Epidermal melanocyte (primary cell): Measurements from ENCODE around the gene CPSF7.
"Not testable (repeated sequence)": the region's sequence is repeated elsewhere in the genome, so short reads cannot be mapped to it uniquely, and the experiment has no call there.

Experiments used
- DNase-seq: peaks from one replicate; pipeline ENCODE4 v3.0.0; 2011; ENCODE audit warnings: low spot score; ENCODE audit not compliant: insufficient read length

The CPSF7 gene

DNA sequence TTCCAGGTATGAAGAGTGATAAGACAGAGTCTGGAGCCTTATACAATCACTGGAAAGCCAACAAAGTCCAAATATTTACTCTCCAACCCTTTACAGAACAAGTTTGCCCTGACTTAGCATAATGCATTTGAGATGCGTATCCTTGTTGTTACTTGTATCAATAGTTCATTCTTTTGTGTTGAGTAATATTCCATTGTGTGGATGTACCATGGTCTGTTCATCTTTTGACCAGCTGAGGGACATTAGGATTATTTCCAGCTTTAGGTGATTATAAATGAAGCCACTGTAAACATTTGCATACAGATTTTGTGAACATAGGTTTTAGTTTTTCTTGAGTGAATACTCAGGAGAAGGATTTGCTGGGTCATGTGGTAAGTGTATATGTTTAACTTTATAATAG is 9.8 kb upstream of the CPSF7 start:
- no peak for DNase-seq

DNA sequence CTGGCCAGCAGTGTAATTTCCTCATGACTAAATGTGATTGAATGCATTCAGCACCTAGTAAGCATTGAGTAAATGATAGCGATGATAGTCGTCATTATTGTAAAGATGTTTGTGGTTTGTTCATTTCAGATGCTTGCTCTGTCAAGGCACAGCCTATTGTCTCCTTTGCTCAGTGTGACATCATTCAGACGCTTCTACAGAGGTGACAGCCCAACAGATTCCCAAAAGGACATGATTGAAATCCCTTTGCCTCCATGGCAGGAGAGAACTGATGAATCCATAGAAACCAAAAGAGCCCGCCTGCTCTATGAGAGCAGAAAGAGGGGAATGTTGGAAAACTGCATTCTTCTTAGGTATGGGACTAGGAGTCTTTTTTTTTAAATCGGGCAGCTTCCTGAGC is 7.7 kb upstream of the CPSF7 start:
- no peak for DNase-seq

DNA sequence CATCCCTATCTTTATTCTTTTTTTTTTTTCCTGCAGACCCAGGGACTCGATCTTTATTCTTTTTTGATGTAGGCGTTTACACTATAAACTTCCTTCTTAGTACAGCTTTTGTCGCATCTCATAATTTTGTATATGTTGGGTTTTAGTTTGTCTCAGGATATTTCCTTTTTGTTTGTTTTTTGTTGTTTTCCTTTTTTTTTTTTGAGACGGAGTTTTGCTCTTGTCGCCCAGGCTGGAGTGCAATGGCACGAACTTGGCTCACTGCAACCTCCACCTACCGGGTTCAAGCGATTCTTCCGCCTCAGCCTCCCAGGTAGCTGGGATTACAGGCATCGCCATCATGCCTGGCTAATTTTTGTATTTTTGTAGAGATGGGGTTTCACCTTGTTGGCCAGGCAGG is 1.1 kb upstream of the CPSF7 start:
- DNase-seq = not testable (repeated sequence)

DNA sequence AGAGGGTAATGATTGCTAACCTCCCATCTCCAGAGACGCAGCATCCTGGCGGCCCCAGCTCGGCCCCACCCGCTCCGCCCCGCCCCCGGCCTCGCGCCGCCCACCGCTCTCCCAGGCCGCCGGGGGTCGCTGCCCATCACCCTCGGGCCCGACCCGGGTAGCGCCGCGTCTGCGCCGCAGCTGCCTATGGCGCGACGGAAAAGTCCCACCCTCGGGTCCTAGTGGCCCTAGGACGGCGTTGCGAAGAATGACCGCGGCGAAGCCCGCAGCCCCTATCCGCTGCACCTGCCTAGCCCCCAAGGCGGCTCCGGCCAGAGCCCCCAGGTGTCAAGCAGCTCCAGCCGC is 457 bp downstream of the CPSF7 start:
- DNase-seq = peak; percentile 70

DNA sequence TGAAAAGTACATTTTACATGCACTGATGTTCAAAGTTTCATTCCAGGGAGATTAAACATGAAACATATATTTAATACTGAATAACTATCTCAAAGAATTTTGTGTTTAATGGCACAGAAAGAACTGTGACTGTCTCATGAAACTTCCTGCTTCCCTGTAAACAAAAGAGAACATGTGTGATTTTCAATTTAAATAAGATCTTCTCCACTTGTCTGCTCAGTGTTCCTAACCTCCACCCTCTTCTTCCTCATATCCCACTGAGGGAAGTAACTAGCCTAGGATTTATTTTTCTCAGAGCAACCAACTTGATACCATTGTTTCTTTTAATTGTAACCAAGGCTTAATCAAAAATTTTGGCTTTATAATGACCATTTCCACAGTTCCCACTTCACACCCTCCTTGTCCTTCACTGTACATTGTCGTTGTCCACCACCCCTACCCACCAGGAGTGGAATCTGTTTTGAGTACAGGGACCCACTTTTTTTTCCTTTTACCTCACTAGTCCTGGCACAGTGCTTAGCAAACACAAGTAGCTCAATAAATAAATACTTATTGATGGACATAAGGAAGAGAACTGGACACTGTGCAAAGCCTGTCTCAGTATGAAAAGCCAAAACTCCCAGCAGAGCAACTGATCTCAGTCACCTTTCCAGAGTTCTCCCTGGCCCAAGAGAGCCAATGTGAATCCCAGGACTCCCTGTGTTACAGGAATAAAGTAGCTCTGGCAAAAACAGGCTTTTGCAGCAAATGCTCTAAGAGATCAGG is 4.2 kb downstream of the CPSF7 start:
- no peak for DNase-seq

DNA sequence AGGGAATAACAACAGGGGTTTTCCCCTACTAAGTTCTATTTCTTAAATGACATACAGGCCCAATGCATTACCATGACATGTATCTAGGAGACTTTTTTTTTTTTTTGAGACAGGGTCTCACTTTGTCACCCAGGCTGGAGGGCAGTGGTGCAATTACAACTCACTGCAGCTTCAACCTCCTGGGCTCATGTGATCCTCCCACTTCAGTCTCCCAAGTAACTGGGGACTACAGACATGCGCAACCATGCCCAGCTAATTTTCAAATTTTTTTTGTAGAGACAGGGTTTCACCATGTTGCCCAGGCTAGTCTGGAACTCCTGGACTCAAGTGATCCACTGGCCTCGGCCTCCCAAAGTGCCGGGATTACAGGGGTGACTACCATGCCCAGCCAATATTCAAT is 7.5 kb downstream of the CPSF7 start:
- DNase-seq = no peak

DNA sequence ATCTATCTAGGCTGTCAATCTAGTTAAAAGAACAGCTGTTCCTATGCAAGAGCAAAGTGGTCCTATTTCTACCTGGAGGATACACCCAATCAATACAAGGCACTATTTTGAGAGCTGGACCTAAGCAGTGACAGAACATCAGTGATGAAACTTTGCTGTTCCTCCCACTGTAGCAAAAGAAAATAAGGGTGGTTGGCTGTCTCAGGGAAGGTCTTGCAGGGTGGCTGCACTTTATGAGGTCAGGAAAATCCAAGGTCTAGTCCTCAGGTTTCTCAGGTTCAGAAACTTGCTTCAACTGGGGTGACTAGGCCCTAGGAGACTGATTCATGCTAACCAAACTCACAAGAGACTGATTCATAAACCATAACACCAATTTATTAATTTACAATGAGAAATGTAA is 11.6 kb downstream of the CPSF7 start:
- DNase-seq = no peak

DNA sequence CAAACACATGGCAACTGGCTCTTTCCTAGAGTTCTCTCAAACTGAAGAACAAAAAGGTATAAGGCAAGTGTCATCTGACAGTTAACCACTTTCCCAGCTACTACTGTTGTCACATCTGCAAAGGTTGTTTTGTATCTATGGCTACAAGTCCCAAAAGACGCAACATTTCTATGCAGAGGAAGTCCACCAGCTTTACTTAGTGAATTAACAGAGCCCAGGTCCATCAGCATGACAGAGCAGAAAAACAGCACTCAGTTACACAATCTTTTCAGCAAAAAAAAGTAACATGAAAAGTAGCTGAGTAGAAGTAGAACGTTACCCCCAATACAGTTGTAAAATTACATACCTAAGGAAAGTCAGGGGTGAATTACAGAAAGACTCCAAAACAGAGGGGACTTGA is 12.1 kb downstream of the CPSF7 start:
- no peak for DNase-seq

DNA sequence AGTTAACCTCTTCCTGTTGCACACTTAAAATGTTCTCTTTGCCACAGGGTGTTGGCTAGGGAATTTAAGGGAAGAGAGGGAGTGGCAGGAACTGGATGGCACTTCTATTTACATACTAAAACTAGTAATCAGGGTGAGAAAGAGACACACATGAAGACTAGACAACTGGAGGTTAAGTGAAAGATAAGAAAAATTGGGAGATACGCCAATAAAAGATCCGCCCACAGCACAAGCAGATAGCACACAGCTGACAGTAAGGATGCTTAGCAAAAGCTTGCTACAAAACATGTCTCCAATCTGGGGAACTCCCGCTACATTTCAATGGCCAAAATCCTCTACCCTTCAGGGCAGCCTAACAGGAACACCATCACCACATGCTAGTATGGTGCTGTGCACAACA is 12.8 kb downstream of the CPSF7 start:
- DNase-seq = no peak

DNA sequence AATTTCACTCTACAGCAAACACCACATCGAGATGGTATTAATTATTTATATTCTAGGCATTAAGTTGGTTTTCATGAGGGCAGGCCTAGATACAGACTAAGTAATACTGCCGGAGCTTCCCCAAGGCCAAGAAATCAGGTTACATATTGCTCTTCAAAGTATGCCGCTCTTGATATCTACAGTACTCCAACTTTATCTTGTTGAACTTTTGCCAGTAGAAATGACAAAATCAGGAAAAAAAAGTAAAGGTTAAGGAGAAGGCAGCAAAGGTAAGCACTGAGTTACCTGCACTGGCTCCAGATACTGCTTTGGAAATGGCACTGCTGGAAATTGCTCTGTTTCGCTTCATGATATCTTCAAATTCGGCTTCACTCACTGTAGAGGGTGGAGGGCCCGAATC is 14.4 kb downstream of the CPSF7 start:
- DNase-seq = no peak

DNA sequence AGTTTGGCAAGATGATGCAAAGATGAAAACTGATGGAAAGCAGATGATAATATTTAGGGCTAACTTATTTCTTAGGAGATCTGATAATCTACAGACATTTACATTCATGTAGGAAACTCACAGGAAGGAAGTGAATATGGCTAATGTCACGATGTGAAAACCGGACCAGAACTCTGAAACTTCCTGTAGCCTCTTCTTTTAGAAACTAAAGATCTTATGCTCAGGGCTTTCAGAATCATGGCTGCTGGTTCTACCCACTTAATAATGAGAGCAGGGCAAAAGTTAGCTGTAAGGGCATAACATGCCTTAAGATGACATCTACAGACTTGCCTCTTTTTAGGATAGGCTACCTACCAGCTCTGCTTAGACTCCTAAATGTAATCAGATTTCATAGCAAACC is 15.2 kb downstream of the CPSF7 start:
- no peak for DNase-seq

DNA sequence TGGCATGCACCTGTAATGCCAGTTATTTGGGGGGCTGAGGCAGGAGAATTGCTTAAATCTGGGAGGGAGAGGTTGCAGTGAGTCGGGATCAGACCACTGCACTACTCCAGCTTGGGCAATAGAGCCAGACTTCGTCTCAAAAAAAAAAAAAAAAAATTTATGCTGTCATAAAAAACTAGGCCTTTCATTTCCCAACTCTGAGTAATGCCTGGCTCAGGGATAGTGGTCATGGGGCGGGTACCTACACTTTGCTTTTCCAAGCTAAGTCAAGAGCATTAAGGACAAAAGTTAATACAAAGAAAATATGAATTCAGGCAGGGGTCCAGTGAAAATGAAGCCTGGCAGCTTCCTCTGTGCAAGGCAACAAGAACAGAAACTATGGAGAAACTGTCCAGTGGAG is 16.3 kb downstream of the CPSF7 start:
- no peak for DNase-seq

DNA sequence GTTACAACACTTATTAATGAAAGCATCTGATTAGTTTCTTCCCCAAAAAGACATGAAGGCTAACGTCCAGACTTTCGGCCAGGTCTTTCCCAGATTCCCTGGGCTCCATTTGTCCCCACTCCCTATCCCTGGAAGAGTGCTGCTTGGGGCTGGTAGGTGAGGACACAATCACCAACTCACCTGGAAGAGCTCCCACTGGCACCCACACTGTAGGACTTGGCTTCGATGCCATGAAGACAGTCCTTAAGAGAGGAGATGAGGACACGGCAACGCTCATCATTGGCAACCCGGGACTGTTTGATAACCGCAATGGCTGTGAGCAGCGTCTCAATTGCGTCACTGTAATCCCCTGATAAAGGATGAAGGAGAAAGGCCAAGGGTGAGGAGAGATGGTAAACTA is 18.2 kb downstream of the CPSF7 start:
- DNase-seq = no peak

DNA sequence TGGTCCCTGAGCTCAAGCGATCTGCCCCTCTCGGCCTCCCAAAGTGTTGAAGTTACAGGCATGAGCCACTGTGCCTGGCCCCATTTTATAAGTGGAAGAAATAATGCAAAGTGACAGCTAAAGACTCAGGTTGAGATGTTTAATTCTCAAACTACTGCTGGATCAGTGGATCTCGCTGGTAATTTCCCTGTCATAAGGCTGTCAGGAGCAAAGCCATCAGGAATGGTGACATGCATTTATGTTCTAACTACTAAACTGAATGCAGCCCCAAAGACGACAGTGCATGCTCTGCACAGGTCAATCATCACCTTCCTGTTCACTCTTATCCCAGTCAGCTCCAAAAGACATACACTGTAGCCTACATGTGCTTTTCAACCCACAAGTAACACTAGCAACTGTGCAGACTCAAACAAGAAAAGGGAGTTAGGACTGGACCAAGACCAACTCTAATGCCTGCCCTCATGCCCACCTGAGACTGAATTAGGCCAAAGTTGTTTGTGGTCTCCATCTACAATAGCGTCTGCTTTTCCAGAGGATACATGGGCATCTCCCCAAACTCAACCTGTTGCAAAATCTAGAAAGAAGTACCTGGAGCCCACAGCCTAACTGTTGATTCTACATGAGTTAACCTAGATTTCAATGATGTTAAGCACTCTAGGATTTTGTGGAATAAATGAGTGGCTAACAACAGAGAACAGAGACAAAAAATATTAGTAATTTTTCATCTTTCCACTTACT is 22.6 kb downstream of the CPSF7 start:
- no peak for DNase-seq

DNA sequence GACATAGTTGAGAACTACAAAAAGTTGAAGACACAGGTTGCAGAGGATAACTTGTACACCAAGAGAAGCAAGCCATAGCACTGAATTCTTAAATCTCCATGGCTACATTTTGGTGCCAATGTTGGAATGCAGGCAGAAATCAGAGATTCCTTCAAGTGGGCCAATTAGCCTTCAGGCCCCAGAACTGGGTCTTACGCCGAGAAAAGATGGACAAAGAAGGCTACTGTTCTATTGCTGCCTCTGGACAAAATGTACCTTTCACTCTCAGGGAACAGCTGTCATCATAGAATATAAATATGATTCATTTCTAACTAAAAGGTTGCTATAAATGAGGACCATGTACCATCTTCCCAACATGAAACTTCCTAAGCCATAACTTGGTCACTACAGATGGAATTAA is 23.7 kb downstream of the CPSF7 start:
- peak; percentile 65 for DNase-seq

DNA sequence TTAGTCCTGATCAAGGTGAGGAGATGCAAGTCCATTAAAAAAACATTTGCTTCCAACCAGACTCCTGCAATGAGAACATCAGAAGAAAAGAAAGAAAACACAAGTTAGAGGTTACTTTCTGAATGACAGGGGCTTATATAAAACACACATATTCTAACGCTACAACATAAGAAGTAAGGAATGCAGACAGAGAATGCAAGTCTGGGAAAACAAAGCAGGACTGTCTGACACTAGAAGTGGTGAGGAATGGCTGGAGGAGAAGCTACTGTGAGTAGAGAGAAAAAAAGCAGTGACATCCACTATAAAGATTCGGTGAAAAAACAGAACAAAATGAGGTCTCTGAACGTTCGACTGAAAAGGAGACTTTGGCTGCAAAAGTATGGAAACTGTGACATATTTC is 25.1 kb downstream of the CPSF7 start:
- no peak for DNase-seq

DNA sequence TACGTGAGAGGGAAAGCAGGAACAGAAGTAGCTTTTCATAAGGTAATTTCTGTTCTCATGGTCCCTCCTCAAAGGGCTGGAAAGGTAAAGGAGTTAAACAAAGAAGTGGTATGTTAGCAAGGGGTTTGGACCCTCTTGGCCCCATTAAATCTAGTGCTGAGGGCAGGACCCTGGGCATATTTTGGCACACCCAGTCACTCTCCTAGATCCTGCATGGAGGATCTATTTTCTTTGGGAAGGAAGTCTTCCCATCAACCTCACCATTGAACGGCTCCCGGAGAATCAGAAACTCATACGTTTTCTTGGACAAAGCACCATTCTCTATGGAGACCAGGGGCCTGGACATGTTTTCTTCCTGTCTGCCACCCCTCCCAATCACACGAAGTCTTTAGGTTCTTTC is 25.7 kb downstream of the CPSF7 start:
- no peak for DNase-seq

DNA sequence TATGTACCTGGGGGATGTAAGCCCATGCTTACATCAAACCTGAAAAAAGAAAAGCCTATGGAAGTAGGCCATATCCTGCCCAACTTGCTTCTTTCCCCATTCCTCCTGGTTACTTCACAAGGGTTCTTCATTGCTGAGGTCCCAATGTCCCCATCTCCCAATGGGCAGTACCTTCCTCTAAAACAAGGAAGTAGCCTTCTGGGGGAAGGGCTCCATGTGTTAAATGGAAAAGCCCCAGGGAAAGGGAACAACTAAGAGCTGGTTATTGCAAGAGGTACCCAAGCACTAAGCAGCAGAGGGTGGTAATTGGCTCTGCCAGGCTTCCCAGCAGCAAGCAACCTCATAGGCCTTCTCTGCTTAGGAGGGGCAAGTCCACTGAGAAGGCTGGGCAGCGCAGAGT is 26.1 kb downstream of the CPSF7 start:
- DNase-seq = no peak

DNA sequence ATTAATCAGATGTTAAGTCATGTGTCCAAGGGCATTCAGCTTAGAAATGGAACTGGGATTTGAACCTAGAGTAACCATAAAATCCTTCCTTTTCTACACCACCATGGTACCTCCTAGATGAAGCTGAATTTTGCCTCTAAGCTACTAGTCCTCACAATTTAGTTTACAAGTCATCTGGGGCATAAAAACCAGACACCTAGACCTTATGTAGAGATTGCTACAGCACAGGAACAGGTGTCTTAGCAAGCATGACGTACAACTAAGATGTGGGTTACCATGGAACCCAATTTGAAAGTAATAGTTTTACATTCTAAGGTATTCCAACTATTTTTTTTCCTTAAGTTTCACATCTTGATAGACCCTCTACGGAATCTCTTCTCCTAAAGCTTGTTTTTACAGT is 28.2 kb downstream of the CPSF7 start:
- DNase-seq = no peak

DNA sequence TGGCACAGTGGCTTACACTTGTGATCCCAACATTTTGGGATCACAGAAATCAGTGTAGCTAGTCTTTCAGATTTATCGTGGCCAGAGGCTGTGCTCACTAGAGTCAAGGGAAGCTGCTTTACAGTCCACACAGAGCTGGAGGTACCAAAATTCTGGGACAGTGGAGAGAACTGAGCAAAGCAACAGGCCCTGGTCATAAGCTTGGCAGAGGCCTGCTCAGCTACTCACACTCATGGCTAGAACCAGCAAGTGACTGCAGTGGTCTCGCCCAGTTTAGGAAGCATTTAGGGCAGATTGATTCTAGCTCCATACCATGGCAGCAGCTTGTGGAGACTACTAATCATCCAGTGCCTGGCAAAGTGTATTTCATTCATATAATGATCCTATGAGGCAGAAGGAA is 28.6 kb downstream of the CPSF7 start:
- no peak for DNase-seq

DNA sequence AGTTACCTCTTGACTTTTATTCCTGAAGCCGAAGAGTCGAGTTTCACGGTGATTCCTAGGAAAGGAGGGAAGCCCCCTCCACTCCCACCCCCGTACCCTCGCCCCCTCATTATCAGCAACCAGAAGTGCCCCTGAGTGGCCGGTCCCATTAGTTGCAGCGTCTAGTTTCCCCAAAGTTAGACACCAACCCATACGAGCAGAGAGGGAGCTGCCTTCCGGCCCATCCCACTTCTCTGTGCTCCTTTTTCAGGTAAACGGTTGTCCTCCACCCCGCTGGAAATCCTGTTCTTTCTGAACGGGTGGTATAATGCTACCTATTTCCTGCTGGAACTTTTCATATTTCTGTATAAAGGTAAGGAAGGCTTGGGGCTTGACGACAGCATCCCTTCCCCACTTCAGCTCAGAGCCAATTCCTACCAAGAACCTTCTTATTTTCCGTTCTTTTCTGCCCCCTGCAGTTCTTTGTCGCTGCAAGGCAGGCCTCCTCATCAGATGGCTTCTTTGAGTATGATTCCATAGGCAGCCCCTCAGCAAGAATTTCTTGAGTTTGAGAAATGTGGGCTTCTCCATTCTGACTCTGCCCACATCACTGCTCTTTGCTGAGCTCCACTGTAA is 36.7 kb downstream of the CPSF7 start:
- DNase-seq = no peak

DNA sequence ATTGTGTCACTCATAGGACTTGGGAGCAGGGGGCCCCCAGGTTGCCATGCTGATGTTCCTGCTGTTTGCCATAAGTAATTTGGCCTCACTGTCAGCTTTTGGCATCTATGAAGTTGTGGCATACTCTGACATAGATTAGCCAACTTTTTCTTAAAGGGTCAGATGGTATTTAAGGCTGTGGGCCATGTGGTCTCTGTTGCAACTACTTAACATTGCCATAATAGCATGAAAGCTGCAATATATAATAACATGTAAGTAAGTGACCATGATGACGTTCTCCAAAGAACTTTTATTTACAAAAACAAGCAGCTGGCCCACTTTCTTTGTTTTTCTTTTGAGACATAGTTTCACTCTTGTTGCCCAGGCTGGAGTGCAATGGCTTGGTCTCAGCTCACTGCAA is 39.6 kb downstream of the CPSF7 start:
- DNase-seq = no peak
